ENCODE measurements around the gene HOXB1. TPM values are rescaled to one million over a fixed set of nuclear protein-coding genes. Genes with fewer than 3 reads are reported as not detected.
A peak's percentile ranks its signal among the peaks of the same experiment; 100 is the strongest.

The HOXB1 gene
- total and polyA plus RNA-seq, 12 donors, result not detected

DNA sequence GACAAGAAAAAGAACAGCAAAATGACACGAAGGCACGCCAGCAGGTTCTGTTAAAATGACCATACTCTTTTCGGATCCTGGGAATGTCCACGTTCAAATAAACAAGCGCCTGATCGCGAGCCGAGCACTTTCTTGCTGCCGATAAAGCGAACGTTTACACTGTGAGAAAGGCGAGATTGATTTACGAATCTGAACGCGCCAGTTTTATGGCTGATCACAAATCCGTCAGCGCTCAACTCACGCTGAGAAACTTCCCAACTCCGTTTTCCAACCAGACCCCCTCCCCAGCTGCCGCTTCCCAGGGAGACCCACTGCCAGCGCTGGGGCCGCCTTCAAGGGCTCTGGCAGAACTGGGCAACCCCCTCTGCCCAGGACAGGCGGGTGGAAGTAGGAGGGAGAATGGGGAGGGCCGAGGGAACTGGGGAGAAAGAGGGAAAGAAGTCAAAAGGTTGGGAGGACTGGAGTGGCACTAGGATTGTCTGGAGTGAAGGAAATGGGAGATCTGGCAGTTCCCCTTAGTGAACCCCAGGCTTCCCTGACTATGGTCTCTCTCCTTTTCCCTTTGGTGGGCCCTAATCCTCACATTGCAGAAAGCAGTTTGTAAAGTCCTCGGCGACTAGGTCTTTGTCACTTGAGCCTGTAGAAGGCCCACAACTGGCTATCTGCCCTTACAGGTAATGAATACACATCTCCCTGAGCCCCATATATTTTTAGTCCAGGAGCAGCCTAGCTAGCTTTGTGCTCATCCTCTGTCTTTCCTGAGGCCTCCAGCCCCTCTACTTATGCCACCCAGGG lies 40.4 kb upstream of the HOXB1 start:
- DNase-seq, result no peak
- Histone ChIP-seq H3K27ac (no peak overlapping the region), H3K4me3 (no peak overlapping the region), H3K9me3 (no peaks in the 10 kb centered on the region), H3K27me3 (peaks cover 30 to 100% (median 100%) of the 10 kb centered on the region in 7 donors), H3K36me3 (no peaks in the 10 kb centered on the region), H3K4me1 (peaks cover 0 to 21% (median 3%) of the 10 kb centered on the region in 9 donors)
- 35 to 43% methylated on average over 26 of the region's 26 CpGs for WGBS, 2 donors
- ATAC-seq, result no peak
- intact Hi-C loops (cut with DNase I), result no loop called here
- TF ChIP-seq, protein P1, sequence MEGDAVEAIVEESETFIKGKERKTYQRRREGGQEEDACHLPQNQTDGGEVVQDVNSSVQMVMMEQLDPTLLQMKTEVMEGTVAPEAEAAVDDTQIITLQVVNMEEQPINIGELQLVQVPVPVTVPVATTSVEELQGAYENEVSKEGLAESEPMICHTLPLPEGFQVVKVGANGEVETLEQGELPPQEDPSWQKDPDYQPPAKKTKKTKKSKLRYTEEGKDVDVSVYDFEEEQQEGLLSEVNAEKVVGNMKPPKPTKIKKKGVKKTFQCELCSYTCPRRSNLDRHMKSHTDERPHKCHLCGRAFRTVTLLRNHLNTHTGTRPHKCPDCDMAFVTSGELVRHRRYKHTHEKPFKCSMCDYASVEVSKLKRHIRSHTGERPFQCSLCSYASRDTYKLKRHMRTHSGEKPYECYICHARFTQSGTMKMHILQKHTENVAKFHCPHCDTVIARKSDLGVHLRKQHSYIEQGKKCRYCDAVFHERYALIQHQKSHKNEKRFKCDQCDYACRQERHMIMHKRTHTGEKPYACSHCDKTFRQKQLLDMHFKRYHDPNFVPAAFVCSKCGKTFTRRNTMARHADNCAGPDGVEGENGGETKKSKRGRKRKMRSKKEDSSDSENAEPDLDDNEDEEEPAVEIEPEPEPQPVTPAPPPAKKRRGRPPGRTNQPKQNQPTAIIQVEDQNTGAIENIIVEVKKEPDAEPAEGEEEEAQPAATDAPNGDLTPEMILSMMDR (IDR thresholded peaks at IDR 0.05), result no peak

DNA sequence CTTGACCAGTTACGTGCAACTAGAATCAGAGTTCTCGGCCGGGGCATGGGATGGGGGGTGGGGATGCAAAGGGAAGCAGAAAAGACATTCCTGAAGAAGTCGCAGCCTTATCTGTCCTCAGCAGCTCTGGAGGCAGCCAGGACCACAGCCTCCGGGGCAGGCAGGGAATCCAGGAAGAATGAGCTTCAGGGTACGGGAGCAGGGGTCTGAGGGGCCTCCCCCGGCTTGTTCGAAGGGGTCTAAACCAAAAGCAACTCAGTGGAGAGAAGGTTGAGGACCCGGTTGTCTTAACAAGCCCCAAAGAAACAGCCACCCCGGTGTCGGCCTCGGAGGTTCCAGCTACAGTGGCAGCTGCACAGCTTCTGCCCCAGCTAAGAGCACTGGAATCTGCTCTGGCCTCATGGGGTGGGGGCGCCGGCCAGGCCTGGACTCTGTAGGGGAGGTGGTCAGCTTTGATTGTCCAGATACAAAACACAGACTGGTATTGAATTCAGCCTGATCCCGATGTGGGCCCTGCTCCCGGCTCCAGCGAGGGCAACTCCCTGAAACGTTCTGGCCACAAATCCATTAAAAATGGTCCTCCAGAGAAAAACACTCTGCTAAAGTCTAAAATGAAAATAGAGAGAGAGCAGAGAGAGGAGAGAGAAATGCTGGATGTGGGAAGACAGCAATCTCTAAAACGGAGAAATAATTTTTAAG lies 39.7 kb upstream of the HOXB1 start:
- DNase-seq (no peak), ATAC-seq (no peak)
- H3K4me1 ChIP-seq, result peaks cover 0 to 13% (median 0%) of the 10 kb centered on the region in 9 donors
- no peaks in the 10 kb centered on the region for H3K36me3 ChIP-seq
- H3K4me3 ChIP-seq, result no peak overlapping the region
- no peaks in the 10 kb centered on the region for H3K9me3 ChIP-seq
- intact Hi-C loops (cut with DNase I), result no loop called here
- TF ChIP-seq, protein P1 (IDR thresholded peaks at IDR 0.05), result no peak
- H3K27me3 ChIP-seq, result peaks cover 25 to 100% (median 100%) of the 10 kb centered on the region in 7 donors
- peak overlapping the region in 1 of 10 donors; percentile 79 for H3K27ac ChIP-seq
- WGBS, 2 donors, result 20 to 25% methylated on average over 19 of the region's 19 CpGs

DNA sequence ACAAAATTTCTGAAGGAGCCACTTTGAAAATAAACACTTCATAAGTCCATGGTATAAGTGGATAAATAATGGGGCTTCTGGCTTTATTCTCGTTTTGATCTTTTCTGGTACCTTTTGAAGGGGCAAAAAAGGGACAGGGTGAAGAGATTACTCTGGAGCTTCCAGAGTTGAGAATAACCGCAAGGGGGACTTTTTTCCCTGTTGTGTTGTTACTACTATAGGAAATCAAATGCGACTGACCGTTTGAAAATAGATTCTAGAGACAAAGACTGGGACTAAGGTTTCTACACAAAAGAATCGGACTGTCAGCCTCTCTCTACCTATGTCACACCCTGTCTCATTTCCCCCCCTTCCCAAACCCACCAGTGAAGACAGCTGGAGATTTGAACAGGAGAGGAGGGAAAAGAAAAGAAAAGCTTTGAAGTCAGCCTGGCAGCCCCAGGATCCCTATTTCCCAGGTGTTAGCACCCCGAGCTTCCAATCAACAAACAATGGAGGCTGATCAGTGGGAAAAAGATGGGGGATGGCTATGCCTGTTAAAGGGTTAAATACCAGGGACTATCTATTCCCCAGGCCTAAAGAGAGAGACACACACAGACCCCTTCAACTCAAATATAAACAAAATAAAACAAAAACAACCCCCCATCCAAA lies 39.0 kb upstream of the HOXB1 start:
- Histone ChIP-seq H3K27me3 (peaks cover 31 to 100% (median 100%) of the 10 kb centered on the region in 7 donors), H3K27ac (peak overlapping the region in 2 of 10 donors; percentile 65 to 79), H3K9me3 (no peaks in the 10 kb centered on the region), H3K4me3 (no peak overlapping the region), H3K36me3 (no peaks in the 10 kb centered on the region), H3K4me1 (peaks cover 0 to 12% (median 0%) of the 10 kb centered on the region in 9 donors)
- no peak for DNase-seq
- WGBS, 2 donors, result 22 to 26% methylated on average over 6 of the region's 6 CpGs
- intact Hi-C loops (cut with DNase I), result loop anchor here in 1 of 10 donors (2.0 kb wide), 1 partner anchor 21 kb away; no protein-coding TSS in a partner anchor
- TF ChIP-seq, protein P1 (IDR thresholded peaks at IDR 0.05), result no peak
- no peak for ATAC-seq

DNA sequence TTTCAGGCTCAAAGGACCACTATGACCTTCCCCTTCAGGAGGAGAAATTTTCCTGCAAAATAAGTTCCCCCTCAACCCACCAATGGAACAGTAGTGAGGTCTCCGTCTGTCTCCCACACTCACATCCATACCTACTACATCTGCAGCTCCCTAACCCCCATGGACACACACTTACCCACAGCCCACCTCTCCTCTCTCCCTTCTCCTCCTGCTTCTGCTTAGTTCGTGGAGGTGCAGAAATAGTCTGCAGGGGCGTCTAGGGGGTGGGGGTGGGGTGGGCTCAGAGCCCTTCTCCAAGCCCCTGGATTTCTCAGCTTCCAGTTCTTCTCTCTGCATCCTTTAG lies 38.4 kb upstream of the HOXB1 start:
- Histone ChIP-seq H3K4me1 (peaks cover 0 to 16% (median 4%) of the 10 kb centered on the region in 9 donors), H3K27ac (peak overlapping the region in 2 of 10 donors; percentile 65 to 79), H3K27me3 (peaks cover 32 to 100% (median 100%) of the 10 kb centered on the region in 7 donors), H3K36me3 (no peaks in the 10 kb centered on the region), H3K4me3 (peak overlapping the region in 1 of 10 donors; percentile 18), H3K9me3 (no peaks in the 10 kb centered on the region)
- no peak for DNase-seq
- ATAC-seq, result no peak
- intact Hi-C loops (cut with DNase I), result loop anchor here in 1 of 10 donors (2.0 kb wide), 1 partner anchor 20 kb away; no protein-coding TSS in a partner anchor
- TF ChIP-seq, protein P1 (IDR thresholded peaks at IDR 0.05), result no peak
- WGBS, 2 donors, result 12 to 34% methylated on average over 3 of the region's 3 CpGs
